Hepatocyte (in vitro differentiated cells): ENCODE results near the gene RDH5. TPM values are rescaled to one million over a fixed set of nuclear protein-coding genes. Genes with fewer than 3 reads are reported as not detected.

Source experiments
- DNase-seq: peaks from one replicate; pipeline ENCODE4 v3.0.0-alpha.2; 2016; ENCODE audit warnings: low spot score
- H2AFZ ChIP-seq: fragments of 200-600 bp; sonication (generic); 2 replicates; pipeline ENCODE4 v1.6.0; 2016; ENCODE audit warnings: antibody characterized with exemption, mild to moderate bottlenecking
- H3K27ac ChIP-seq: fragments of 200-600 bp; sonication (generic); 2 replicates; pipeline ENCODE4 v1.5.1; 2016; ENCODE audit warnings: mild to moderate bottlenecking
- H3K27me3 ChIP-seq: fragments of 200-600 bp; sonication (generic); 2 replicates; pipeline ENCODE4 v1.6.1; 2016
- H3K36me3 ChIP-seq: fragments of 200-600 bp; sonication (generic); replicated peaks from 2 replicates; pipeline ENCODE4 v1.5.1; 2016; ENCODE audit warnings: low read depth; ENCODE audit not compliant: insufficient read depth
- H3K4me1 ChIP-seq: fragments of 200-600 bp; sonication (generic); 2 replicates; pipeline ENCODE4 v1.5.1; 2016; ENCODE audit warnings: mild to moderate bottlenecking, moderate library complexity; ENCODE audit not compliant: insufficient read depth
- H3K4me2 ChIP-seq: fragments of 200-600 bp; sonication (generic); 2 replicates; pipeline ENCODE4 v1.6.0; 2016
- H3K4me3 ChIP-seq: fragments of 200-600 bp; sonication (generic); 2 replicates; pipeline ENCODE4 v1.5.1; 2016; ENCODE audit warnings: mild to moderate bottlenecking
- H3K79me2 ChIP-seq: fragments of 200-600 bp; sonication (generic); 2 replicates; pipeline ENCODE4 v1.6.0; 2017; ENCODE audit warnings: mild to moderate bottlenecking
- H3K9me2 ChIP-seq: fragments of 200-600 bp; sonication (generic); replicated peaks from 2 replicates; pipeline ENCODE4 v1.6.0; 2017; ENCODE audit warnings: mild to moderate bottlenecking; ENCODE audit not compliant: insufficient read depth
- H3K9me3 ChIP-seq: fragments of 200-600 bp; sonication (generic); 2 replicates; pipeline ENCODE4 v1.5.1; 2016; ENCODE audit warnings: low read depth, mild to moderate bottlenecking
- H4K20me1 ChIP-seq: fragments of 200-600 bp; sonication (generic); 2 replicates; pipeline ENCODE4 v1.6.0; 2016; ENCODE audit warnings: mild to moderate bottlenecking; ENCODE audit not compliant: insufficient read depth, poor library complexity, severe bottlenecking
- CTCF ChIP-seq: fragments of 200-600 bp; sonication (generic); IDR thresholded peaks from 2 replicates; pipeline ENCODE4 v1.5.1; 2016; ENCODE audit warnings: antibody characterized with exemption, mild to moderate bottlenecking; ENCODE audit not compliant: poor library complexity
- EZH2 ChIP-seq: fragments of 200-600 bp; sonication (generic); IDR thresholded peaks from 2 replicates; pipeline ENCODE4 v1.6.1; 2016; ENCODE audit warnings: antibody characterized with exemption, mild to moderate bottlenecking, borderline replicate concordance
- EZH2phosphoT487 ChIP-seq: fragments of 200-600 bp; sonication (generic); IDR thresholded peaks from one replicate; pipeline ENCODE4 v1.6.1; 2018; ENCODE audit warnings: antibody characterized with exemption, mild to moderate bottlenecking, low read depth, moderate library complexity; ENCODE audit not compliant: unreplicated experiment, severe bottlenecking
- WGBS: methylation state at CpG from one replicate; pipeline ENCODE4 v1.1.6; 2016; ENCODE audit warnings: low lambda C conversion rate; ENCODE audit errors: missing lambda C conversion rate; 5-methylcytosine and 5-hydroxymethylcytosine counted together
- polyA plus RNA-seq: library from polyadenylated mRNA; unstranded; fragments of >200 nt; fragmentation: Nextera tagmentation; extraction: Ambion mirVana; gene quantifications from 2 replicates; pipeline ENCODE4 v1.2.1, GENCODE V29; 2016
- total RNA-seq: library from RNA; depleted of rRNA; stranded (reverse); fragments of >200 nt; gene quantifications from 2 replicates; pipeline ENCODE4 v1.2.3, GENCODE V29; 2014

RDH5 gene
- total and polyA plus RNA-seq, 2 experiments from 2014 or later: 36.2 to 43.7 TPM

DNA sequence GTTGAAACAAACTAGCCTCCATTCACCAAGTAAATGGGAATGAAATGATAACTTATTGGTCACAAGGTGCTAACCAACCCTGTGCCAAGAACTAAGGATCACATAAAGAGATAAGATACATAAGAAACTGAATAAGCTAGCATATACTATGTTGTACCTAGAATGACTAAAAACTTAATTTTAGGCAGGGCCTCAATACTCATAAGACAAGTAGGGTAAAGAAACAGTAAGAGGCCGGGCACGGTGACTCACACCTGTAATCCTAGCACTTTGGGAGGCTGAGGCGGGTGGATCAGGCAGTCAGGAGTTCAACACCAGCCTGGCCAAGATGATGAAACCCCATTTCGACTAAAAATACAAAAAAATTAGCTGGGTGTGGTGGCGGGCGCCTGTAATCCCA, 40.5 kb downstream of the RDH5 start:
- Histone ChIP-seq H3K4me3 (no peak overlapping the region), H4K20me1 (no peaks in the 10 kb centered on the region), H3K36me3 (peaks cover 7% of the 10 kb centered on the region), H3K79me2 (peaks cover 22% of the 10 kb centered on the region), H3K27ac (no peak overlapping the region), H3K4me2 (no peak overlapping the region), H3K27me3 (no peaks in the 10 kb centered on the region), H3K4me1 (no peaks in the 10 kb centered on the region), H2AFZ (no peak overlapping the region), H3K9me2 (no peaks in the 10 kb centered on the region), H3K9me3 (no peaks in the 10 kb centered on the region)
- DNase-seq: no peak
- TF ChIP-seq EZH2phosphoT487 (no peak), EZH2 (no peak), CTCF (no peak)
- WGBS: 97% methylated on average over 6 of the region's 6 CpGs

- Histone ChIP-seq H3K27ac (no peak overlapping the region), H3K27me3 (no peaks in the 10 kb centered on the region), H3K9me3 (no peaks in the 10 kb centered on the region), H3K4me3 (no peak overlapping the region), H3K4me1 (no peaks in the 10 kb centered on the region), H2AFZ (no peak overlapping the region), H4K20me1 (no peaks in the 10 kb centered on the region), H3K79me2 (peaks cover 27% of the 10 kb centered on the region), H3K36me3 (peaks cover 7% of the 10 kb centered on the region), H3K9me2 (no peaks in the 10 kb centered on the region), H3K4me2 (no peak overlapping the region)
- no peak for TF ChIP-seq EZH2
- no peak for TF ChIP-seq CTCF
- TF ChIP-seq EZH2phosphoT487: no peak
- DNase-seq: no peak
Observed at GRCh38 chr12:55762646-55763045, 42.5 kb downstream of the RDH5 start.

DNA sequence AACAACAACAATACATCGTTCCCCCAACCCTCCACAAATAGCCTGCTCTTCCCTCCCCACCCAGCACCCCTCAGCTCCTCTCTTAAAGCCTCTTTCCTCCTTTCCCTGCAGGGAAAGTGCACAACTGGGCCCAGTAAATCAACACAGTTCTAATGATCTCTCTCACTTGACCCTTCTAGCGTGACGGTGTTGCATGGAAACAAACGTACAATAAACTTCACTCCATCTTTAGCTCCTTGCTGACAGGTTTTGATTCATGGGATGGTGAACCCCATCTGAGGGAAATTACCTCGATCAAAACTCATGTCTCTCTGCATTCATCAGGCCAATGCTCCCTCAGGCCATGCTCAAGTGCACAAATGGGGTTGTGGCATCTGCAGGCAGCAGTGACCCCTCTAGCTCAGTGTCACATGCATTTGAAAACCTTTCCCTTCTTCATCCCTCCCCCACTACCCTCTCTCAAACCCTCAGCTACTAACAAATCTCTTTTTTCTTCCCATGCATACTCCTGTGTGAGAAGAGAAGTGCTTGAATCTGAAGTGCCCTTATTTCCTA, 45.6 kb downstream of the RDH5 start:
- H3K4me3 ChIP-seq: no peak overlapping the region
- no peak overlapping the region for H3K27ac ChIP-seq
- H3K36me3 ChIP-seq: no peaks in the 10 kb centered on the region
- no peaks in the 10 kb centered on the region for H3K9me2 ChIP-seq
- TF ChIP-seq EZH2phosphoT487 (no peak), EZH2 (no peak), CTCF (no peak)
- H3K79me2 ChIP-seq: peaks cover 24% of the 10 kb centered on the region
- DNase-seq: no peak
- no peak overlapping the region for H3K4me2 ChIP-seq
- no peaks in the 10 kb centered on the region for H4K20me1 ChIP-seq
- no peak overlapping the region for H2AFZ ChIP-seq
- WGBS: 86% methylated on average over 5 of the region's 5 CpGs
- H3K27me3 ChIP-seq: no peaks in the 10 kb centered on the region
- H3K9me3 ChIP-seq: no peaks in the 10 kb centered on the region
- H3K4me1 ChIP-seq: no peaks in the 10 kb centered on the region

DNA sequence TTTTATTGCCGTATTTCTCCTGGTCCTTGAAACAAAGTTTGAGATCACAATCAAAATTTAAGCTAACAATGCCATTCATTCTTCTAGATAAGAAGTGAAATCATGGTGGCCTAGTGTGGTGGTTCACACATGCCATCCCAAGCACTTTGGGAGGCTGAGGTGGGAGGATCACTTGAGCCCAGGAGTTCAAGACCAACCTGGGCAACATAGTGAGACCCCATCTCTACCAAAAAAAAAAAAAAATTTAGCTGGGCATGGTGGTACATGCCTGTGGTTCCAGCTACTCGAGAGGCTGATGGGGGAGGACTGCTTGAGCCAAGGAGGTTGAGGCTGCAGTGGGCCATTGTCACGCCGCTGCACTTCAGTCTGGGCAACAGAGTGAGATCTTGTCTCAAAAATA, 47.0 kb downstream of the RDH5 start:
- 96% methylated on average over 4 of the region's 4 CpGs for WGBS
- no peaks in the 10 kb centered on the region for H3K4me1 ChIP-seq
- H3K36me3 ChIP-seq: no peaks in the 10 kb centered on the region

More for the DNA sequence above, 47.0 kb downstream of the RDH5 start:
- no peak overlapping the region for H3K27ac ChIP-seq
- peaks cover 3% of the 10 kb centered on the region for H4K20me1 ChIP-seq
- H3K4me2 ChIP-seq: no peak overlapping the region
- no peaks in the 10 kb centered on the region for H3K27me3 ChIP-seq
- H2AFZ ChIP-seq: no peak overlapping the region
- peaks cover 24% of the 10 kb centered on the region for H3K79me2 ChIP-seq
- TF ChIP-seq EZH2 (no peak), EZH2phosphoT487 (no peak), CTCF (no peak)
- no peak overlapping the region for H3K4me3 ChIP-seq
- no peaks in the 10 kb centered on the region for H3K9me2 ChIP-seq
- no peaks in the 10 kb centered on the region for H3K9me3 ChIP-seq
- DNase-seq: no peak
